SK-N-SH (cell line): ENCODE results near the gene CIBAR2. TPM values are rescaled to one million over a fixed set of nuclear protein-coding genes. Genes with fewer than 3 reads are reported as not detected.

Experiments used
- CTCF ChIA-PET: fragments of 300-600, 350-600 bp; formaldehyde crosslinking; extraction: SDS; loops from one replicate; lab custom pipeline; 2021; lab: Yijun Ruan, JAX
- POLR2A ChIA-PET: fragments of 350-600 bp; sonication (Branson Sonifier 250); formaldehyde crosslinking; extraction: SDS; loops from one replicate; lab custom pipeline; 2020; ENCODE audit warnings: antibody characterized with exemption, inconsistent platforms; lab: Yijun Ruan, JAX
- DNase-seq: peaks from one replicate; pipeline ENCODE4 v3.0.0; 2012
- H2AFZ ChIP-seq: fragments of 200-600 bp; sonication (generic); 2 replicates; pipeline ENCODE4 v1.8.1; 2016; ENCODE audit warnings: antibody characterized with exemption, mild to moderate bottlenecking, low read depth
- H3F3A ChIP-seq: fragments of 200-600 bp; sonication (generic); replicated peaks from 2 replicates; pipeline ENCODE3; 2016; ENCODE audit warnings: antibody characterized with exemption, mild to moderate bottlenecking; ENCODE audit not compliant: insufficient read depth
- H3K27ac ChIP-seq, 2 experiments: fragments of 200-500 bp in 1 of 2; fragments of 200-600 bp in 1 of 2; sonication (Bioruptor generic) in 1 of 2; sonication (generic), shearing (Covaris generic) in 1 of 2; 2 replicates each; pipeline versions ENCODE4 v1.5.1 to v1.6.1; 2014 to 2016; ENCODE audit warnings: low read depth in 2 of 2, inconsistent platforms in 1 of 2, low read length in 1 of 2, mild to moderate bottlenecking in 1 of 2, mixed read lengths in 1 of 2
- H3K27me3 ChIP-seq: fragments of 200-600 bp; sonication (generic), shearing (Covaris generic); 2 replicates; pipeline ENCODE4 v1.6.1; 2016; ENCODE audit warnings: mixed run types; ENCODE audit not compliant: insufficient read depth
- H3K36me3 ChIP-seq, 2 experiments: fragments of 200-500 bp in 1 of 2; fragments of 200-600 bp in 1 of 2; sonication (Bioruptor generic) in 1 of 2; sonication (generic) in 1 of 2; replicated peaks in 1 of 2; 2 replicates each; pipeline versions ENCODE3 to v1.5.1; 2014 to 2016; ENCODE audit warnings: low read length in 1 of 2, mild to moderate bottlenecking in 1 of 2; ENCODE audit not compliant: insufficient read depth in 2 of 2, control insufficient read depth in 1 of 2
- H3K4me1 ChIP-seq, 2 experiments: fragments of 200-500 bp in 1 of 2; fragments of 200-600 bp in 1 of 2; sonication (Bioruptor generic) in 1 of 2; sonication (generic), shearing (Covaris generic) in 1 of 2; 2 replicates each; pipeline versions ENCODE4 v1.5.1 to v1.6.1; 2014 to 2016; ENCODE audit warnings: low read depth in 1 of 2, low read length in 1 of 2, mixed run types in 1 of 2; ENCODE audit not compliant: insufficient read depth in 2 of 2, control insufficient read depth in 1 of 2
- H3K4me2 ChIP-seq: fragments of 200-600 bp; sonication (generic), shearing (Covaris generic); 2 replicates; pipeline ENCODE4 v1.6.1; 2017; ENCODE audit warnings: mixed run types
- H3K4me3 ChIP-seq, 2 experiments: fragments of 200-500 bp in 1 of 2; fragments of 200-600 bp in 1 of 2; sonication (Bioruptor generic) in 1 of 2; sonication (generic), shearing (Covaris generic) in 1 of 2; 2 replicates each; pipeline versions ENCODE4 v1.5.1 to v1.8.1; 2014 to 2016; ENCODE audit warnings: low read depth in 2 of 2, inconsistent platforms in 1 of 2, low read length in 1 of 2, mild to moderate bottlenecking in 1 of 2, mixed read lengths in 1 of 2, moderate library complexity in 1 of 2
- H3K79me2 ChIP-seq: fragments of 200-600 bp; sonication (generic); 2 replicates; pipeline ENCODE4 v1.8.1; 2017; ENCODE audit warnings: mild to moderate bottlenecking; ENCODE audit not compliant: insufficient read depth
- H3K9ac ChIP-seq: fragments of 200-600 bp; sonication (generic); 2 replicates; pipeline ENCODE4 v1.6.1; 2017; ENCODE audit warnings: mixed run types
- H3K9me2 ChIP-seq: fragments of 200-600 bp; sonication (generic); 2 replicates; pipeline ENCODE4 v1.6.1; 2017; ENCODE audit warnings: mixed run types
- H3K9me3 ChIP-seq: fragments of 200-600 bp; sonication (generic); 2 replicates; pipeline ENCODE4 v1.6.1; 2017; ENCODE audit warnings: mixed run types, mild to moderate bottlenecking, moderate library complexity
- H4K20me1 ChIP-seq: fragments of 200-600 bp; sonication (generic); 2 replicates; pipeline ENCODE4 v1.6.1; 2017; ENCODE audit warnings: mild to moderate bottlenecking, mixed run types; ENCODE audit not compliant: insufficient read depth
- CHD2 ChIP-seq: fragments of 150-350 bp; IDR thresholded peaks from 2 replicates; pipeline ENCODE4 v1.6.1; 2018; ENCODE audit warnings: low read length; ENCODE audit not compliant: partially characterized antibody
- EP300 ChIP-seq, 2 experiments: IDR thresholded peaks; 2 replicates each; pipeline versions ENCODE4 v1.4.0 to v1.6.1; 2012; ENCODE audit warnings: borderline replicate concordance in 1 of 2, low read depth in 1 of 2, low read length in 1 of 2
- EZH2phosphoT487 ChIP-seq: fragments of 200-600 bp; sonication (generic); IDR thresholded peaks from 2 replicates; pipeline ENCODE4 v1.6.1; 2017; ENCODE audit warnings: low read depth, mixed run types, mild to moderate bottlenecking, antibody characterized with exemption, moderate library complexity, borderline replicate concordance
- FOXJ3 ChIP-seq: sonication (generic); formaldehyde crosslinking; IDR thresholded peaks from 2 replicates; pipeline ENCODE4 v1.5.1; 2020; ENCODE audit warnings: mild to moderate bottlenecking, missing genetic modification reagents
- FOXM1 ChIP-seq: IDR thresholded peaks from 2 replicates; pipeline ENCODE4 v1.4.0; 2012; ENCODE audit warnings: low read depth, mild to moderate bottlenecking
- GATA2 ChIP-seq: sonication (generic); formaldehyde crosslinking; IDR thresholded peaks from 2 replicates; pipeline ENCODE4 v1.5.0; 2020; ENCODE audit warnings: mild to moderate bottlenecking, missing genetic modification reagents
- JUND ChIP-seq: IDR thresholded peaks from 2 replicates; pipeline ENCODE4 v1.4.0; 2012
- RAD21 ChIP-seq: IDR thresholded peaks from 2 replicates; pipeline ENCODE4 v1.6.1; 2012; ENCODE audit warnings: mild to moderate bottlenecking, low read length
- RFX5 ChIP-seq: IDR thresholded peaks from 2 replicates; pipeline ENCODE4 v1.6.1; 2012; ENCODE audit warnings: mild to moderate bottlenecking, improper control_type of control experiment, low read length
- SIN3A ChIP-seq: IDR thresholded peaks from 2 replicates; pipeline ENCODE4 v1.6.1; 2012; ENCODE audit warnings: low read depth, mild to moderate bottlenecking, low read length, moderate library complexity, borderline replicate concordance
- SMC3 ChIP-seq: IDR thresholded peaks from 2 replicates; pipeline ENCODE4 v1.6.1; 2012; ENCODE audit warnings: low read depth, low read length, improper control_type of control experiment
- WGBS: methylation state at CpG from one replicate; pipeline ENCODE4 v1.1.6; 2017; ENCODE audit warnings: low lambda C conversion rate; 5-methylcytosine and 5-hydroxymethylcytosine counted together
- polyA plus RNA-seq, 3 experiments: library from polyadenylated mRNA; depleted of rRNA; stranded (reverse); fragments of >200 nt; gene quantifications; 2 replicates each; pipeline ENCODE4 v1.2.3, GENCODE V29; 2012
- TF ChIP-seq, protein P1 (sequence below): fragments of 150-350 bp; IDR thresholded peaks from 2 replicates; pipeline ENCODE4 v1.6.1; 2016; ENCODE audit warnings: mild to moderate bottlenecking, low read depth, low read length

CIBAR2 gene
- polyA plus RNA-seq, 1 of the 3 experiments (the other 2 are of a cell fraction) = 0.15 TPM

- no peak for DNase-seq
- Histone ChIP-seq H3K9ac (no peak overlapping the region), H3K9me3 (no peaks in the 10 kb centered on the region), H2AFZ (no peak overlapping the region), H3K4me2 (no peak overlapping the region), H3K4me1 (peaks cover 9 to 12% of the 10 kb centered on the region in 2 experiments), H3K79me2 (no peaks in the 10 kb centered on the region), H3K36me3 (no peaks in the 10 kb centered on the region), H3K27me3 (no peaks in the 10 kb centered on the region), H3K27ac (no peak overlapping the region), H3K9me2 (no peaks in the 10 kb centered on the region), H3F3A (peaks cover 2% of the 10 kb centered on the region), H3K4me3 (no peak overlapping the region), H4K20me1 (no peaks in the 10 kb centered on the region)
- 89% methylated on average over 17 of the region's 20 CpGs for WGBS
- ChIA-PET POLR2A (no interaction called here), CTCF (interaction anchor here (1.5 kb wide), 1 partner anchor 18 kb away, joined by 10 read pairs; no protein-coding TSS in a partner anchor)
- no peak for TF ChIP-seq EP300 (IDR thresholded peaks at IDR 0.05; ENCODE audit: borderline replicate concordance in 1 of 2, low read depth in 1 of 2, low read length in 1 of 2)
- no peak for TF ChIP-seq SMC3
- TF ChIP-seq JUND = no peak
- TF ChIP-seq, protein P1, sequence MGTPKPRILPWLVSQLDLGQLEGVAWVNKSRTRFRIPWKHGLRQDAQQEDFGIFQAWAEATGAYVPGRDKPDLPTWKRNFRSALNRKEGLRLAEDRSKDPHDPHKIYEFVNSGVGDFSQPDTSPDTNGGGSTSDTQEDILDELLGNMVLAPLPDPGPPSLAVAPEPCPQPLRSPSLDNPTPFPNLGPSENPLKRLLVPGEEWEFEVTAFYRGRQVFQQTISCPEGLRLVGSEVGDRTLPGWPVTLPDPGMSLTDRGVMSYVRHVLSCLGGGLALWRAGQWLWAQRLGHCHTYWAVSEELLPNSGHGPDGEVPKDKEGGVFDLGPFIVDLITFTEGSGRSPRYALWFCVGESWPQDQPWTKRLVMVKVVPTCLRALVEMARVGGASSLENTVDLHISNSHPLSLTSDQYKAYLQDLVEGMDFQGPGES = no peak
- no peak for TF ChIP-seq GATA2 (CRISPR knock-in tag)
- TF ChIP-seq CHD2 = no peak
- TF ChIP-seq RFX5 = no peak
- no peak for TF ChIP-seq FOXJ3 (CRISPR knock-in tag)
Measured at GRCh38 chr16:85132456-85133289, 20.4 kb upstream of the CIBAR2 start.

GRCh38 chr16:85130705-85131028 lies 18.4 kb upstream of the CIBAR2 start:
- Histone ChIP-seq H3K9ac (no peak overlapping the region), H3K4me3 (no peak overlapping the region), H3K4me1 (peaks cover 14 to 22% of the 10 kb centered on the region in 2 experiments; a peak in 3 of 4 replicates), H3K4me2 (no peak overlapping the region), H3F3A (peaks cover 7% of the 10 kb centered on the region), H3K9me3 (no peaks in the 10 kb centered on the region), H3K27ac (no peak overlapping the region), H2AFZ (no peak overlapping the region), H3K36me3 (no peaks in the 10 kb centered on the region), H3K9me2 (no peaks in the 10 kb centered on the region), H4K20me1 (no peaks in the 10 kb centered on the region)
- POLR2A ChIA-PET = no interaction called here
- no peak for TF ChIP-seq FOXM1
- no peak for TF ChIP-seq SIN3A
- no peak for TF ChIP-seq RAD21
- TF ChIP-seq EZH2phosphoT487 = no peak
- TF ChIP-seq FOXJ3 (CRISPR knock-in tag) = no peak
- TF ChIP-seq, all 33 proteins: peak for 0
- 100% methylated on average over 2 of the region's 5 CpGs for WGBS
- DNase-seq = no peak
- H3K79me2 ChIP-seq = no peaks in the 10 kb centered on the region
- no peaks in the 10 kb centered on the region for H3K27me3 ChIP-seq
- CTCF ChIA-PET = interaction anchor here (0.7 to 2.7 kb wide), 4 partner anchors 14 to 114 kb away, joined by 3 to 17 read pairs (median 4); no protein-coding TSS in a partner anchor
